Bronchial epithelial cell (primary cell): Measurements from ENCODE around the gene EXOSC2. TPM values are rescaled to one million over a fixed set of nuclear protein-coding genes. Genes with fewer than 3 reads are reported as not detected.

ENCODE experiments used
- DNase-seq: peaks from one replicate; pipeline ENCODE4 v3.0.0-alpha.2; 2010; ENCODE audit warnings: low read depth
- FAIRE-seq: peaks from 2 replicates; lab custom pipeline; 2011; peaks lifted over from hg19 to GRCh38; lab: Jason Lieb, UNC
- H3K27me3 ChIP-seq: 2 replicates; pipeline ENCODE4 v1.5.1; 2011; ENCODE audit warnings: low read length; ENCODE audit not compliant: control insufficient read depth, insufficient read depth
- H3K36me3 ChIP-seq: 2 replicates; pipeline ENCODE4 v1.5.1; 2011; ENCODE audit warnings: low read length; ENCODE audit not compliant: control insufficient read depth, insufficient read depth
- H3K4me3 ChIP-seq: 2 replicates; pipeline ENCODE4 v1.5.1; 2011; ENCODE audit warnings: mild to moderate bottlenecking, low read depth, low read length, control low read depth
- CTCF ChIP-seq: IDR thresholded peaks from 2 replicates; pipeline ENCODE4 v1.5.1; 2011; ENCODE audit warnings: mild to moderate bottlenecking, moderate library complexity, low read length, control low read depth, inconsistent platforms; ENCODE audit not compliant: insufficient read depth, severe bottlenecking
- total RNA-seq: library from RNA; depleted of rRNA; stranded (reverse); fragments of >200 nt; gene quantifications from 2 replicates; pipeline ENCODE4 v1.2.1, GENCODE V29; 2014

The EXOSC2 gene
- 20.0 and 38.7 TPM in 2 replicates for total RNA-seq

- Histone ChIP-seq H3K36me3 (peaks cover 9% of the 10 kb centered on the region), H3K4me3 (peak within 1 kb of the TSS; percentile 94), H3K27me3 (no peaks in the 10 kb centered on the region)
- FAIRE-seq (no peak), DNase-seq (peak; percentile 94)
- TF ChIP-seq CTCF, result no peak
Measured at GRCh38 chr9:130693426-130694191, at the start of gene EXOSC2. Gene EXOSC2 (plus strand): TSS chr9:130693780. CDS start chr9:130693792, 12 bp downstream.

- no peak for FAIRE-seq
Measured at GRCh38 chr9:130651221-130651620, 42.4 kb upstream of the EXOSC2 start.

GRCh38 chr9:130651752-130652151 is 41.8 kb upstream of the EXOSC2 start:
- no peak for TF ChIP-seq CTCF
- Histone ChIP-seq H3K36me3 (no peaks in the 10 kb centered on the region), H3K4me3 (no peak overlapping the region), H3K27me3 (peaks cover 9% of the 10 kb centered on the region)
- no peak for DNase-seq
- FAIRE-seq, result no peak

More at GRCh38 chr9:130651221-130651620, 42.4 kb upstream of the EXOSC2 start:
- DNase-seq, result no peak
- no peaks in the 10 kb centered on the region for H3K36me3 ChIP-seq
- TF ChIP-seq CTCF, result no peak
- H3K27me3 ChIP-seq, result peaks cover 5% of the 10 kb centered on the region
- H3K4me3 ChIP-seq, result no peak overlapping the region

GRCh38 chr9:130654879-130655278 is 38.7 kb upstream of the EXOSC2 start:
- TF ChIP-seq CTCF, result no peak
- no peak overlapping the region for H3K4me3 ChIP-seq
- DNase-seq (no peak), FAIRE-seq (no peak)
- no peaks in the 10 kb centered on the region for H3K36me3 ChIP-seq
- H3K27me3 ChIP-seq, result peaks cover 27% of the 10 kb centered on the region

GRCh38 chr9:130658893-130659698 is 34.5 kb upstream of the EXOSC2 start:
- H3K36me3 ChIP-seq, result no peaks in the 10 kb centered on the region
- FAIRE-seq (no peak), DNase-seq (no peak)
- no peak overlapping the region for H3K4me3 ChIP-seq
- H3K27me3 ChIP-seq, result peaks cover 64% of the 10 kb centered on the region
- TF ChIP-seq CTCF, result no peak
